Tibial nerve (tissue), 4 donors: ENCODE results near the gene PWWP2B.

Experiments
- EP300 ChIP-seq, 2 donors: sonication (generic); formaldehyde crosslinking; IDR thresholded peaks; one replicate each; pipeline ENCODE4 v1.6.1; 2017; ENCODE audit warnings: antibody characterized with exemption in 2 of 2, mild to moderate bottlenecking in 1 of 2
- TF ChIP-seq, protein P1 (sequence below), 5 experiments: fragments of 200-600 bp in 3 of 5; fragments of 450-650 bp in 2 of 5; sonication (generic) in 3 of 5; IDR thresholded peaks; one replicate each; pipeline ENCODE4 v1.5.1; 2016 to 2019; ENCODE audit warnings: antibody characterized with exemption in 5 of 5, mild to moderate bottlenecking in 3 of 5, moderate library complexity in 2 of 5

DNA sequence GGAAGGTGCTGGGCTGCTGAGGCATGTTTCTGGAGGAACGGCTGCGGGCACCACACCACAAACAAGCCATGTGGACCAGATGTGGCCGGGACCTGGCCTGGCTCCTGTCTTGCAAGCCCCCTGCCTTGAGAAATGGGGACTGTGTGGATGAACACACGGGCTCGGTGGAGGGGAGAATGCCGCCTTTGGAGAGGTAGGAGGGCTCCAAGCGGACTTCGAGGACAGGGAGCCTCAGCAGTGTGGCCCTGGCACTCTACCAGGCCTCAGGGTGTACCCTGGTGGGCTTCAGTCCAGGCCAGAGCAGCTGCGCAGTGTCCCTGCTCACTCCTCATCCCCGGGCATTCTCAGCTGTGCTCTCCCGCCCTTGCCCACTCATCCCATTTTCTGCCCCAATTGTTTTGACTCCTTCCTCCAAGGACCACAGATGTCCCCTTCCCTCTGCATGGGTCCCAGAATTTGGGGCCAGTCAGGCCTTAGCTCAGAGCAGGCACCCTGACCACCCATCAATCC, 31.5 kb downstream of the PWWP2B start:
- no peak for TF ChIP-seq EP300 (IDR thresholded peaks at IDR 0.05)
- TF ChIP-seq, protein P1, sequence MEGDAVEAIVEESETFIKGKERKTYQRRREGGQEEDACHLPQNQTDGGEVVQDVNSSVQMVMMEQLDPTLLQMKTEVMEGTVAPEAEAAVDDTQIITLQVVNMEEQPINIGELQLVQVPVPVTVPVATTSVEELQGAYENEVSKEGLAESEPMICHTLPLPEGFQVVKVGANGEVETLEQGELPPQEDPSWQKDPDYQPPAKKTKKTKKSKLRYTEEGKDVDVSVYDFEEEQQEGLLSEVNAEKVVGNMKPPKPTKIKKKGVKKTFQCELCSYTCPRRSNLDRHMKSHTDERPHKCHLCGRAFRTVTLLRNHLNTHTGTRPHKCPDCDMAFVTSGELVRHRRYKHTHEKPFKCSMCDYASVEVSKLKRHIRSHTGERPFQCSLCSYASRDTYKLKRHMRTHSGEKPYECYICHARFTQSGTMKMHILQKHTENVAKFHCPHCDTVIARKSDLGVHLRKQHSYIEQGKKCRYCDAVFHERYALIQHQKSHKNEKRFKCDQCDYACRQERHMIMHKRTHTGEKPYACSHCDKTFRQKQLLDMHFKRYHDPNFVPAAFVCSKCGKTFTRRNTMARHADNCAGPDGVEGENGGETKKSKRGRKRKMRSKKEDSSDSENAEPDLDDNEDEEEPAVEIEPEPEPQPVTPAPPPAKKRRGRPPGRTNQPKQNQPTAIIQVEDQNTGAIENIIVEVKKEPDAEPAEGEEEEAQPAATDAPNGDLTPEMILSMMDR (IDR thresholded peaks at IDR 0.05), result no peak
